ENCODE data around the gene SEZ6.
A peak's percentile ranks its signal among the peaks of the same experiment; 100 is the strongest.

The SEZ6 gene, protein sequence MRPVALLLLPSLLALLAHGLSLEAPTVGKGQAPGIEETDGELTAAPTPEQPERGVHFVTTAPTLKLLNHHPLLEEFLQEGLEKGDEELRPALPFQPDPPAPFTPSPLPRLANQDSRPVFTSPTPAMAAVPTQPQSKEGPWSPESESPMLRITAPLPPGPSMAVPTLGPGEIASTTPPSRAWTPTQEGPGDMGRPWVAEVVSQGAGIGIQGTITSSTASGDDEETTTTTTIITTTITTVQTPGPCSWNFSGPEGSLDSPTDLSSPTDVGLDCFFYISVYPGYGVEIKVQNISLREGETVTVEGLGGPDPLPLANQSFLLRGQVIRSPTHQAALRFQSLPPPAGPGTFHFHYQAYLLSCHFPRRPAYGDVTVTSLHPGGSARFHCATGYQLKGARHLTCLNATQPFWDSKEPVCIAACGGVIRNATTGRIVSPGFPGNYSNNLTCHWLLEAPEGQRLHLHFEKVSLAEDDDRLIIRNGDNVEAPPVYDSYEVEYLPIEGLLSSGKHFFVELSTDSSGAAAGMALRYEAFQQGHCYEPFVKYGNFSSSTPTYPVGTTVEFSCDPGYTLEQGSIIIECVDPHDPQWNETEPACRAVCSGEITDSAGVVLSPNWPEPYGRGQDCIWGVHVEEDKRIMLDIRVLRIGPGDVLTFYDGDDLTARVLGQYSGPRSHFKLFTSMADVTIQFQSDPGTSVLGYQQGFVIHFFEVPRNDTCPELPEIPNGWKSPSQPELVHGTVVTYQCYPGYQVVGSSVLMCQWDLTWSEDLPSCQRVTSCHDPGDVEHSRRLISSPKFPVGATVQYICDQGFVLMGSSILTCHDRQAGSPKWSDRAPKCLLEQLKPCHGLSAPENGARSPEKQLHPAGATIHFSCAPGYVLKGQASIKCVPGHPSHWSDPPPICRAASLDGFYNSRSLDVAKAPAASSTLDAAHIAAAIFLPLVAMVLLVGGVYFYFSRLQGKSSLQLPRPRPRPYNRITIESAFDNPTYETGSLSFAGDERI

DNA sequence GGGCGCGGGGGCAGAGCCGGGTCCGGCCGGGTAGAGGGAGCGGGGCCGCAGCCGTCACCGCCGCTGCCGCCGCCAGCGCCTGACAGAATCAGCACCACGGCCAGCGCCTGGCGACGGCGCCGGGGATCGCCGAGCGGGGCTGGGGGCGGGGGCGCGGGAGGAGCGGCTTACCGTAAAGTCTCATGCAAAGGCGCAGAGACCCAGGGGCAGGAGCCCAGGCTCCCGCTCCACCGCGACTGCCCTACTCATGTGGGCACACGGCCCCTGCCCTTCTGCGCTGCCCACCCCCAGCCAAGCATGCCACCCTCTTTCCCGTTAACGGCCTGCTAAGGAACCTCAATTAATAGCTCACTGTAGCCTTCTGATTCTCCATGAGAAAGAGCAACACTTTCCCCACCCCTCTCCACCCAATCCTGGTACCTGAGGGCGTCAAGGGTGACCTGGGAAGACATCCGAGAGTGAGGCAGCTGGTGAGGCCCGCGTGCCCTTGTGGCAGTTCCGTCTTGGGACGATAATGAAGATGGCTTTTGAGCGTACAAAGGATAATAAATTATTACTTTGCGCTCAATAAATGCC, at the start of gene SEZ6:
Gene SEZ6, minus strand, starts transcription at position 98 of the 576 bp plus-strand sequence. CDS start 164 bp downstream, outside the sequence.
- DNase-seq = peak; percentile 36

DNA sequence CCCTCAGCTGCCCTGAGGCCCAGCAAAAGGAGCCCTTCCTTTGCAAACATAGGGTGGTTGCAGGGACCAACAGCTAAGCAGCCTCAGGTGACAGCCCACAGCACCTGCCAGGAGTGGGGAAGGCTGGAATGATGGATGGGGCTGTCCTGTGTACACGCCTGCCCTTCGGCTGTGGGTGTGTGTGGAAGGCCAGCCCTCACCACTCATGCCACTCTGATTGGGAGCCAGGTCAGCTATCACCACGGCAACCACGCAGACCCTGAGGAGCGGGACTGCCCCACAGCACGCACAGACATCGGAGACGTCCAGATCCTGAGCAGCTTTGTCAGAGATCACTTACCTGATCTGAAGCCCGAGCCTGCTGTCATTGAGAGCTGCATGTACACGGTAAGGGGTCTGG, 49.0 kb upstream of the SEZ6 start:
- DNase-seq = no peak

DNA sequence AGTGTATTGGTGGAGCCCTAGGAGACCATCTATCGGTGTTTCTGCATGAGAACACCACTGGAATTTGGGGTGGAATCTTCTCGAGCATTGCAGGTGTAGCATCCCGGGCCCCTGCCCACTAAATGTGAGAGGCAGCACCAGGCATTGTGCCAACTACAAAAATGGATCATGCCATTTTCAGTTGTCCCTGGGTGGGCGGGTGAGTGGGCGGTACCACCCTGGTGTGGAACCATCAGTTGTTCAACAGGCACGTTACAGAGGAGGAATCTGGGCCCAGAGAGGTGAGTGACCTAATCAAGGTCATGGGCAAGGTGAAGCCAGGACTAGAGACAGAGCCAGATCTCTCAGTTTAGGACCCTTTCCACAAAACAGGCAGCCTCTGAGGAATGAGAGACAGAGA, 45.9 kb upstream of the SEZ6 start:
- no peak for DNase-seq

DNA sequence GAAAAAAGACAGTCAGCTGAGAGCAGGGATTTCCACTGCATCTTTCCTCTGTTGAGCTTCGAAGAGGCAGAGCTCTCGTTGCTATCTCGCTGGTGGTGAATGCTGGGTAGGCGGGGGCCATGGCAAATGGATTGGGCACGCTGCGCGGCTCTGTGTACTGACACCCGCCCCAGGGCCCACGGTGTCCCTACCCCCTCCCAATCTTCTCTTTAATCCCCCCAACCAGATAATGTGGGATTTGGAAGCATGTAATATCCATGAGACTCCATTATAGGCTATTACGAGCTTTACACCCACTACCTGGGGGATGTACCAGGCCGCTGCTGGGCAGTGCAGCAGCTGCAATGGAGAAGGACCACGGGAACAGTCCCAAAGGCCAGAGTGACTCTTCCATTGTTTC, 45.4 kb upstream of the SEZ6 start:
- no peak for DNase-seq

DNA sequence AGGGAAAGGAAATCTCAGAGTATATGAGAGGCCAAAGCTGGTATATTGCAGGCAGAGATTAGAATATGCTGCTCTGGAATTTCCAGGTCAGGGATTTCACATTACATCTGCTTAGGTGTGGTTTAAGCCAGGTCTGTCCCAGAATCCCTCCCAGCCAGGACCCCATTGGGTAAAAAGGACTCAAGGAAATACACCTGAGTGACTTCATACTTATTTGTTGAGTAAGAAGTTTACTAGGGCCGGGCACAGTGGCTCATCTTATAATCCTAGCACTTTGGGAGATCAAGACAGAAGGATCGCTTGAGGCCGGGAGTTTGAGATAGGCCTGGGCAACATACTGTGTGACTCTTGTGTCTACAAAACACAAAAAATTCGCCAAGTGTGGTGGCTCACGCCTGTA, 44.3 kb upstream of the SEZ6 start:
- no peak for DNase-seq

DNA sequence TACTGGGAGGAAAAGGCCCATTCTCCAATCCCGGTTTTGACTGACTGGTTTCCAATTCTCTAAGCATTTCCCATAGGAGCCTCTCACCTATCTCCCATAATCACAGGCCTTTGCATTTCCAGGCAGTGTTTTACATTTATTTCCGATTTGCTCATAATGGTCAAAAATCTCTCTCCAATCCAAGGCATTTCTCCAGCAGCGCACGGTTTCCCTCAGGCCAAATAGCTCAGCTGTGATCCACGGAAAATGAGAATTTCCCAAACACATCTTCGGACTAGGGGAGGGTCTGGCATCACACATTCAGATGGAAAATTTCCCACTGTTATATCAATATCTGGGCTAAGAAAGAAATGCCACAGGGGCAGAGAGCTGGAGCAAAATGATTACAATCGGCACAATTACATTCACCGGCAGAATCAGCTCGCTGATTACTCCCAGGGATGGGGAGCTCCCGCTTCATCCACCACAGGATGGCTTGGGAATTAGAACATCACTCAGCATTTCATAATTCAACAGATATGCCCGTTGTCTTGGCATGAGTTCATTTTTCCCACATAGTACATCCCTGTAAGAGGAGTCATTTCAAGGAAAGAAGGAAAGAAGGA, 43.8 kb upstream of the SEZ6 start:
- no peak for DNase-seq

DNA sequence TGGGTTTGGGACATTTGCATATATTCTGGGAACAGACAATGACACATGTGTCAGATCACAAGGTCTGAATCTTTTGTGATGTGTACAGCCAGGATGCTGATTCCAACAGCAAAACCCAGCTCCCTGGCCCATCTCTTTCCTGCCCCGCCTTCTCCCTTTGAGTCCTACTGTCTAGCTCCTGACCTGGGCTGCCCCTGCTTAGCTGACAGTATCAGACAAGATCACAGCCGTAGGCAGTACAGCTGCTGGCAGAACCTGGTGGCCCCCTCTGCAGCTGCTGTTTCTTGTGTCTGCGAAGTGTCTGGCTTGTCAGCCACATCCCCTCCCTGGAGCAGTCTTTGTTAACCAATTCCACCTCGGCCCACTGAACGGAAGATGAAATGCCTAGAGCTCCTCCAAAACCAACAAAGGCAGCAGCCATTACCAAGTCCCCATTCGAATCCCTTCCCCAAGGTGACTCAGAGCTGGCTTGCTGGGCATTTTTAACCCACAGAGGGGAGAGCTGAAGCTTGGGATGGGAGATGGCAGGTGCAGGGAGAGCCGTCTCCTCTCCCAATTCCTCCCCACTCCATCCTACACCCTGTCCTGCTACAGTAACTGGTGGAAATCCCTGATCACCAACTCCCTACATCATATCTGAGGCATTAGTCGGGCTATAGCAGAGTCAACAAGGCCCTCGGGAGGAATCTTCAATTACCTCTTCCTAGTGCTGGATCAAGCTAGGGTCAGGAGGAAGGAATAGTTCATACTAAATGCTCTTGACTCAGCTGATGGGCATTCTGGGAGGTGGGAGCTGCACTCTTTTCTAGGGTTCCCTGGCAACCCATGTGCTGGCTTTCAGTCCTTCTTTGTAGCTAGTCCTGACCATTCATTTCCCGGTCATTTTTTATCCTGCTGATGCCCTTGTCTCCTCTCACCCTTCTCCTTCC, 42.9 kb upstream of the SEZ6 start:
- no peak for DNase-seq

DNA sequence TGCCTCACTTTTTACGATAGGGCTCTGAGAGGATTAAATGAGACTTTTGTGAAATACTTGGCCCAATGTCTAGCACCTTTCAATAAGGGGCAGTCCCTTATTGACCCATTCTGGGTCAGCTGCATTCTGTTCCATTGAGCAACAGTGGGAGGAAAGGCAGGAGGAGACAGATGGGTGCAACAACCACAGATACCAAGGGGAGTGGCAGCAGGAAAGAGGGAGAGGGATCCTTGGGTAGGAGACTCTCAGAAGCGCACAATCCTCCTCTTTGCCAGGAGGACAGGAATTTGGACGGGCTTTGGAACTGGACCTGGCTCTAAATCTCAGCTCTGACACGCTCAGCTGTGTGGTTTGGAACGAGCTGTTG, 40.6 kb upstream of the SEZ6 start:
- no peak for DNase-seq

DNA sequence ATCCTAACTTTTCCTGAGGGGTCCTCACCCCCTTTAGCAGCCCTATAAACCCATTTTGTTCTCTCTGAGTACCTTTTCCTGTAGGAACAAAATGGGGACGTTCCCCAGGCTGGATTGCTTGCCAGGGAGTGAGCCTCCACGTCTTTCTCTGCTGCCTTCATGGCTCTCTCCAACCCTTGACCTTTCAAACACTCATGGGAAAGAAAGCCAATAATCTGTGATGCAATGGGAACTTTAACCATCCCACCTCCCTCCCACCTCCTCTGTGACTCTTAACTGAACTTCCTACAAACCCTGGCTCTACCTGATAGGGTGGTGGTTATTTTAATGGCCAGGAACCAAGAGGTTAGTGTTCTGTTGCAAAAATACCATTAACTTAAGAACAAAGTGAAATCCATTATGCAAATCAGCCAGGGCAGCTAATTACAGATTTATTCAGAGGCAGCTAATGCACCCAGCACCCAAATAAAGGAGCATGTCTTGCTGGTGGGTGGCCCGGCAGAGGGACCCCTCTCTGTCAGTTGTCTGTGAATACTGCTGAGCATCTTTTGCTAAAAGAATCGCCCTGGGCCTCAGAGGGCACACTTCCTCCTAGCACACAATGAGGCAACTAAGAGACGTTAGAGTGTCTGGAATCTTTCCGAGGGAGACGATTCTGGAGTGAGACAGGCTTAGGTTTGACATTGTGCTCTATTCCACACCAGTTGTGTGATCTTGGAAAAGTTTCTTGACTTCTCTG, 40.1 kb upstream of the SEZ6 start:
- no peak for DNase-seq

DNA sequence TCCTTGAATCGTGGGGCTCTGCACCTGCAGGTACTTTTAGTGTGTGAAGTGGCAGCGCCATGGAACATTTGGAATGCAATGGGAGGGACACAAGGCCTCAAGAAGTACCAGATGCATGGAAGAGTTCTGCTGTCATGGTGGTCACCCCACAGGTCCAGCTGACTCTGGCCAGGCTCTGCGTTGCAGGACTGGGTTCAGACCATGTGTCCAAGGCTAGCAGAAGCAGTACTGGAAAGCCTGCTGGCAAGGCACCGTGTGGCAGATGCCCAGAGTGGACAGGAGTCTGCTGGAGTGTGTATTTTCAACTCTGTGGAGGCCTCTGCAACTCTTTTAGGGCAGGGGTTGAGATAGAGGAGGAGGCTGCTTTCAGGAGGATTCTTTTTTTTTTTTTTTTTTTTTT, 39.2 kb upstream of the SEZ6 start:
- DNase-seq = no peak

DNA sequence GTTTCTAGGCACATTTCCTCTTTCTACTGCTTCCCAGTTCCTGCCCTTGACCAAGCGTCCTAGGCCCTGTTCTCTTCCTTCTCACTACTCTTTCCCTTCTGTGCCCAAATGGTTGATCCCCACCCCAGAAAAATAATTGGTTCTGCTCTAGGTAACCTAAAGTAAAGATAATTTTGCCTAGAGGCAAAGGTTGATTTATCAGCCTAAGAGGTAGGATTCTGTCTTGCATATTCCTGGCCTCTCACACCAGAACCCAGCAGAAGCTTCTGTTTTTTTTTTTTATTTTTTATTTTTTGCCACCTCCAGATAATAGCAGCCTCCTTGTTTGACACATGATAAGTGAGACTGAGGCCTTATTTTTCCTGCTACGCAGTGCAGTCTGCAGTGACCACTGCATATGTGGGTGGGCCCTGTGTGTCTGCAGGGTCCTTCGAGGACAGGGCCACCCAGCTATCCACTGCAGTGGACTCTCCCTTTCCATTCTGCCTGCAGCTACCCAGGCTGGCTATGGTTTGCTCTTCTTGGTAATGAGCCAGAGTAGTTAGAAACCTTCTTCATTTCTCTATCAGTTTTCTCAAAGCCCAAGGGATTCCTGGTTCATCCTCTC, 37.8 kb upstream of the SEZ6 start:
- DNase-seq = no peak

DNA sequence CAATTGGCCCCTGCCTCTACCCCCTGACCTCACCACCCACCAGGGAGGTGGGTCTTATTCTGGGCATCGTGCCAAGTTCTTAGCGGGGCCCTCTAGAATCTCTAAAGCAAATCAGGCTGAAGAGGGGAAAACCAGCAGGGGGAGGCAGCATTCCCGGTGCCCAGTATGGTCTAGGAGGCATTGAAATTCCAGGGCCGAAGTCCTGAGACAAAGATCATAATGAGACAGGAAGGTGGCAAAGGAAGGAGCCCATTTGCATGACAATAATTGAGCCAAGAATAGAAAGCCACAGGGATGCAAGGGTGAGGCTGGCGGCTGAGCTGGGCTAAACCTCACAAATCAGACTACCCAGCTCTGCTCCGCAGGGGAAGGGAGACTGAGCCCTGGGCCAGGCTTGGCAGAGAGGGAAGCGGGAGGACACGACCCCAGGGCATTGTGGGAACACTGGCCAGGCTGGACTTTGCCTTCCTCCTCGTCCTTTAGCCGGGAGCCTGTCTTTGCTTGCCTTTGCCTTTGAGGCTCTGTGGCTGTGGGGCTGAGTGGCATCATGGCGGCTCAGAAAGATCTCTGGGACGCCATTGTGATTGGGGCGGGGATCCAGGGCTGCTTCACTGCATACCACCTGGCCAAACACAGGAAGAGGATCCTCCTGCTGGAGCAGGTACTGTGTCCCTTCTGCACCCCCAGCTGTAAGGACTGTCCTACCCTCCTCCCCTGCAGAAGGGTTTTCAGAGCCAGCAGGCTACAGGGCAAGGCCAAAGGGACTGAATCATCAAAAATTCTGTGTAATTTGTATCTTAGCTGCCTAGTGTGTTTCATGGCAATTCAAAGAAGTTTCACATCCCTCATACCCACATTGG, 37.1 kb upstream of the SEZ6 start, which contains the start of gene PIPOX:
Gene PIPOX, plus strand, starts transcription at position 463 of the 860 bp plus-strand sequence. Its CDS starts 85 bp downstream, at position 548.
- DNase-seq = no peak

DNA sequence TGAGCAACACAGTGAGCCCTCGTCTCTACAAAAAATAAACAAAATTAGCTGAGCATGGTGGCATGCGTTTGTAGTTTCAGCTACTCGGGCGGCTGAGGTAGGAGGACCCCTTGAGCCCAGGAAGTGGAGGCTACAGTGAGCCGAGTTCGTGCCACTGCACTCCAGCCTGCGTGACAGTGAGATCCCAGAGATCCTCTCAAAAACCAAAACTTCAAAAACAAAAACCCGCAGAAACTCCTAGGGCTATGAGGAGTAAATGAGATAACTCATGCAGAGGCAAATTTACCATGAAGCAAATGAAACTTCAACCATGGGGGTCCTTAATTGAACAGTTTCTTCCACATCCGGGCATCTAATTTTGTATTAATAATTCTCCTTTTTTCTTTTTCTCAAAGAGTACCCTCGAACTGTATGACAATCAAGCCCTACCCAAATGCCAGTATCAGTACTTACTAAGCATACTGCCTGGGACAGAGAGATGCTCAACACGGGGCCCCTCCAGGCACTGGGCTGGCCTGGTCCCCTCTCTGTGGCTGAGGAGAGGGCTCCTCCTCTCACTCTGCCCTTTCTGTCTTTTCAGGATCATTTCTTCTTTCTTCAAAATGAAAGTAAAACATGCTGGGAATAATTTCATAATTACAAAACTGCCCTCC, 36.3 kb upstream of the SEZ6 start:
- no peak for DNase-seq

DNA sequence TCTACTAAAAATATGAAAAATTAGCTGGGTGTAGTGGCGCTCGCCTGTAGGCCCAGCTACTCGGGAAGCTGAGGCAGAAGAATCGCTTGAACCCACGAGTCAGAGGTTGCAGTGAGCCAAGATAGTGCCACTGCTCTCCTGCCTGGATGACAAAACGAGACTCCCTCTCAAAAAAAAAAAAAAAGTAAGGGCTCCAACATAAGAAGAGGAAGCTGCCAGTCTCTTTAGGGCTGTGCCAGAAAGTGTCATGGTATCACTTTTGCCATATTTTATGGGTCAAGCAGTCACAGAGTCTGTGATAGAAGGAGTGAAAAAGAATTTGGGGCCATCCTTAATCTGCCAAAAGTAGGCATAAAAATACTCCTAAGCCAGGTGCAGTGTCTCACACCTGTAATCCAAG, 35.7 kb upstream of the SEZ6 start:
- DNase-seq = no peak

DNA sequence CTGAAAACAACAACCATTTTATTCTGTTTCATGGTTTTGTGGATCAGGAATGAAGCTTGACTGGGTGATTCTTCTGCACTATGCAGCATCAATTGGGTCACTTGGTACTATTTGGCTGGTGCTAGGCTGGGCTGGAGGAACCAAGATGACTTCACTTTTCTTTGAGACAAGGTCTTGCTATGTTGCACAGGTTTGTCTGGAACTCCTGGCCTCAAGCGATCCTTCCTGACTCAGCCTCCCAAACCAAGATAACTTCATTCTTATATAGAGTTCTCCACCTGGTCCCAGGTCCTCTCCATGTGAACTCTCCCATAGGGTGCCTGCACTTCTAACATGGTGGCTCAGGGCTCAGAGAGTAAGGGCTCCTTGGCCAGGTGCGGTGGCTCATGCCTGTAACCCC, 35.3 kb upstream of the SEZ6 start:
- no peak for DNase-seq

DNA sequence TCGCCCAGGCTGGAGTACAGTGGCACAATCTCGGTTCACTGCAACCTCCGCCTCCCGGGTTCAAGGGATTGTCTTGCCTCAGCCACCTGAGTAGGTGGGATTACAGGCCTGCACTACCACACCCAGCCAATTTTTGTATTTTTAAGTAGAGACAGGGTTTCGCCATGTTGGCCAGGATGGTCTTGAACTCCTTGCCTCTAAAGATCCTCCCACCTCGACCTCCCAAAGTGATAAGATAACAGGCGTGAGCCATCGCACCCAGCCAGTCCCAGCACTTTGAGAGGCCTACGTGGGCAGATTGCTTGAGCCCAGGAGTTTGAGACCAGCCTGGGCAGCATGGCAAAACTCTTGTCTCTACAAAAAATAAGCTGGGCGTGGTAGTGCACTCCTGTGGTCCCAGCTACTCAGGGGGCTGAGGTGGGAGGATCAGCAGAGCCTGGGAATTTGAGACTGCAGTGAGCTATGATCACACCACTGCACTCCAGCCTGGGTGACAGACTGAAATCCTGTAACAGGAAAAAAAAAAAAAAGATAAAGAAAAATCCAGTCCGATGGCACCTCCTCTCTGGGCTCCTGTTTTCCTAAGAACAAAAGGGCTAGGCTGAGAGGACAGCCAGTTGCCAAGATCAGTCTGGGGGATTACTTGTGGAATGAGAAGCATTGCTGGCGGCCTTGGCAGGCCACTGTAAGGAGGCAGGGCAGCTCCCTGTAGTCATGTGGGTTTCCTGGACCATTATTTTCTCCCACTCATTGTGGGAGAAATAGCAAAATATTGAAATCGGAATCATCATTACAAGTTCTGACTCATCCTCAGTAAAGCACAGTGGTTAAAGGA, 34.1 kb upstream of the SEZ6 start:
- DNase-seq = no peak

DNA sequence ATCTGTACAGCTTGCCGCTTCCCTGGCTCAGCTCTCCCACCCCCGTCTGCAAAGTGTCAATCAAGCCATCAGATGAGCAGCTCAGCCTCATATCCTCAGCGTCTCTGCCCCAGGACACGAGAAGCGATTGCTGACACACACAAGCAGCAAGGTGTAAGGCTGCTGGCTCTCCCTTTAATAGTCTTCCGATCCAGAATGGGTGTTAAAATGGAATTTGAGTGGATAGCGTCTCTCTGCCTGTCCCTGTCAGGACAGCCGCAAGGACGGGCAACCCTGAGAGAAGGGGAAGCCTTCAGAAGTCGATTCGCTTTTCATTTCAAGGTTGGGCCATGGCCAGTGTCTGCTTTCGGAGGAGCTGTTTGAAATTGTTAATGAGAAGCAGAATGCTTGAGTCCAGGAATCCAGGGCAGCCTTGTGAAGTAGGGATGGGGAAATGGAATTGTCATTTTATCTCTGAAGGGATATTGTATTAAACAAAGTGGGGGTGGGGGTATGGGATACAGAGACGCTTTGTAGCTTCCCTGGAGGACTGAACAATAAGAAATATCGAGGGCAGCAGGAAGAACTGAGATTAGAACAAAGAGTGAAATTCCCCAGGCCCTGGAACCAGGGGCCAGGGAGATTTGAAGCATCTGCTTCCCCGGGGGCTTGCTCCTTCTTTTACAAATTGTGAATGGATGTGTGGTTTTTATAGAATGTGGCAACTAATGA, 32.4 kb upstream of the SEZ6 start:
- no peak for DNase-seq

DNA sequence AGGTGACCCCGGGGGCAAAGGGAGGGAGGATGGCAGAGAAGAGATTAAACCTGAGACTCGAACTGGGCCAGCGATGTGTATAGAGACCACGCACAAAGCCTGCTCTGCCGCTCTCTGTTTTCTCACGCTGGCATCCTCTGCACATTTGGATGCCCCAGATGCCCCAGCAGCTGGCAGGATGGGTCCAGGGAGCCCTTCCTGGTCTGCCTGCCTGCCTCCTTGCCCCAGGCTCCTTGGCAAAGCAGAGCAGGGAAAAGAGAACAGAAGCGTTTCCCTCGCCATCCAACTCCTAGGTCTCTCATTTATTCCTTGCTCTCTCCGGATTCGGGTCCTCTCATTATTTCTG, 31.9 kb upstream of the SEZ6 start:
- DNase-seq = no peak
